CD4-positive, alpha-beta T cell (primary cell): ENCODE measurements around the gene OR52E4. TPM values are rescaled to one million over a fixed set of nuclear protein-coding genes. Genes with fewer than 3 reads are reported as not detected.

ENCODE experiments used
- ATAC-seq: fragments of 200-7000 bp; cut with Tn5 transposase; one replicate; pipeline ENCODE4 v1.10.0; 2022; ENCODE audit warnings: mild to moderate bottlenecking; ENCODE audit not compliant: poor library complexity
- CTCF ChIA-PET: fragments of 350-600 bp; sonication (Branson Sonifier 250); formaldehyde crosslinking; loops from one replicate; lab custom pipeline; 2021; ENCODE audit warnings: antibody characterized with exemption, inconsistent platforms; lab: Charles Lee
- POLR2A ChIA-PET: fragments of 350-600 bp; sonication (Branson Sonifier 250); formaldehyde crosslinking; loops from one replicate; lab custom pipeline; 2021; ENCODE audit warnings: antibody characterized with exemption, inconsistent platforms; lab: Charles Lee
- DNase-seq, 14 experiments: peaks; one replicate each; pipeline ENCODE4 v3.0.0-alpha.2; 2013 to 2020; ENCODE audit warnings: mixed read lengths in 2 of 14
- H3K27ac ChIP-seq, 2 donors: one replicate each; pipeline versions ENCODE4 v1.5.1 to v1.7.0; 2013; ENCODE audit warnings: low read length in 2 of 2, low read depth in 1 of 2, mild to moderate bottlenecking in 1 of 2
- H3K27me3 ChIP-seq, 2 experiments: 1 replicate in 1 of 2; 2 replicates in 1 of 2; pipeline versions ENCODE4 v1.6.1 to v1.7.0; 2013; ENCODE audit warnings: low read length in 2 of 2, control low read depth in 1 of 2, mild to moderate bottlenecking in 1 of 2, moderate library complexity in 1 of 2; ENCODE audit not compliant: insufficient read depth in 2 of 2, control insufficient read depth in 1 of 2
- H3K36me3 ChIP-seq: one replicate; pipeline ENCODE4 v1.6.1; 2013; ENCODE audit warnings: low read length, control low read depth; ENCODE audit not compliant: insufficient read depth
- H3K4me1 ChIP-seq: one replicate; pipeline ENCODE4 v1.6.1; 2013; ENCODE audit warnings: low read length, control low read depth; ENCODE audit not compliant: insufficient read depth
- H3K4me3 ChIP-seq: one replicate; pipeline ENCODE4 v1.5.1; 2013; ENCODE audit warnings: mild to moderate bottlenecking, low read length, moderate library complexity
- H3K9me3 ChIP-seq, 2 experiments: 1 replicate in 1 of 2; 2 replicates in 1 of 2; pipeline versions ENCODE4 v1.6.1 to v1.7.0; 2013; ENCODE audit warnings: low read length in 2 of 2, mild to moderate bottlenecking in 2 of 2, control low read depth in 1 of 2, moderate library complexity in 1 of 2; ENCODE audit not compliant: control insufficient read depth in 1 of 2, insufficient read depth in 1 of 2
- H3K27ac Mint-ChIP-seq: one replicate; pipeline ENCODE4 v1.8.0; 2020; ENCODE audit warnings: mixed read lengths
- H3K27me3 Mint-ChIP-seq: one replicate; pipeline ENCODE4 v1.8.0; 2021; ENCODE audit warnings: mixed read lengths
- H3K36me3 Mint-ChIP-seq: one replicate; pipeline ENCODE4 v1.8.0; 2021; ENCODE audit warnings: low read depth, mixed read lengths
- H3K4me1 Mint-ChIP-seq: one replicate; pipeline ENCODE4 v1.8.0; 2021; ENCODE audit warnings: low read depth, mixed read lengths
- H3K4me3 Mint-ChIP-seq: one replicate; pipeline ENCODE4 v1.8.0; 2020; ENCODE audit warnings: mild to moderate bottlenecking, mixed read lengths
- H3K9me3 Mint-ChIP-seq: one replicate; pipeline ENCODE4 v1.8.0; 2020; ENCODE audit warnings: mixed read lengths
- CTCF ChIP-seq: fragments of 200-600 bp; IDR thresholded peaks from one replicate; pipeline ENCODE4 v1.8.0; 2022; ENCODE audit warnings: antibody characterized with exemption, mild to moderate bottlenecking
- intact Hi-C, 2 experiments: fragments of 100-400 bp; cut with DNase I in 1 of 2; cut with micrococcal nuclease in 1 of 2; formaldehyde crosslinking; loops; one replicate each; pipeline versions ENCODE4 v1.15.1 to v1.9.0; 2023 to 2025; cut with DNase I, micrococcal nuclease
- total RNA-seq, 174 experiments: library from RNA in 2 of 174; stranded (reverse) in 2 of 174; gene quantifications; one replicate each; pipeline ENCODE4 v1.2.3 and lab custom pipeline; 2021 to 2026

The OR52E4 gene
- total RNA-seq, 2 experiments from 2014 or later: not detected

- Histone ChIP-seq H3K4me1 (no peaks in the 10 kb centered on the region), H3K9me3 (peaks cover 0 to 48% of the 10 kb centered on the region in 2 experiments), H3K4me3 (no peak overlapping the region), H3K27me3 (no peaks in the 10 kb centered on the region), H3K27ac (no peak overlapping the region), H3K36me3 (no peaks in the 10 kb centered on the region)
- intact Hi-C loops: no loop called here
- no peaks in the 10 kb centered on the region for H3K4me1 Mint-ChIP-seq
- CTCF ChIA-PET: no interaction called here
- no peaks in the 10 kb centered on the region for H3K27me3 Mint-ChIP-seq
- no peak for DNase-seq
- POLR2A ChIA-PET: no interaction called here
- H3K27ac Mint-ChIP-seq: no peak overlapping the region
- no peak for ATAC-seq
- no peaks in the 10 kb centered on the region for H3K36me3 Mint-ChIP-seq
- peaks cover 10% of the 10 kb centered on the region for H3K9me3 Mint-ChIP-seq
- TF ChIP-seq CTCF: no peak
- no peak overlapping the region for H3K4me3 Mint-ChIP-seq
Measured at GRCh38 chr11:5930614-5931013, 50.2 kb downstream of the OR52E4 start.

GRCh38 chr11:5931061-5931460 is 50.6 kb downstream of the OR52E4 start:
- no peak for DNase-seq
- Mint-ChIP-seq H3K4me1 (no peaks in the 10 kb centered on the region), H3K4me3 (no peak overlapping the region), H3K27me3 (no peaks in the 10 kb centered on the region), H3K27ac (no peak overlapping the region), H3K36me3 (no peaks in the 10 kb centered on the region), H3K9me3 (peaks cover 6% of the 10 kb centered on the region)
- ChIA-PET POLR2A (no interaction called here), CTCF (no interaction called here)
- H3K27me3 ChIP-seq: no peaks in the 10 kb centered on the region
- H3K4me1 ChIP-seq: no peaks in the 10 kb centered on the region
- peaks cover 0 to 50% of the 10 kb centered on the region in 2 experiments for H3K9me3 ChIP-seq
- no peak for ATAC-seq
- intact Hi-C loops: no loop called here
- TF ChIP-seq CTCF: no peak
- no peak overlapping the region for H3K4me3 ChIP-seq
- H3K27ac ChIP-seq: no peak overlapping the region
- no peaks in the 10 kb centered on the region for H3K36me3 ChIP-seq

- Histone ChIP-seq H3K9me3 (peaks cover 0 to 53% of the 10 kb centered on the region in 2 experiments), H3K4me1 (no peaks in the 10 kb centered on the region), H3K4me3 (no peak overlapping the region), H3K36me3 (no peaks in the 10 kb centered on the region), H3K27ac (no peak overlapping the region), H3K27me3 (no peaks in the 10 kb centered on the region)
- Mint-ChIP-seq H3K4me3 (no peak overlapping the region), H3K36me3 (no peaks in the 10 kb centered on the region), H3K27me3 (no peaks in the 10 kb centered on the region), H3K4me1 (no peaks in the 10 kb centered on the region), H3K27ac (no peak overlapping the region), H3K9me3 (peaks cover 6% of the 10 kb centered on the region)
- no peak for ATAC-seq
- ChIA-PET CTCF (no interaction called here), POLR2A (no interaction called here)
- intact Hi-C loops: no loop called here
- TF ChIP-seq CTCF: no peak
- DNase-seq: no peak
Measured at GRCh38 chr11:5932671-5933070, 52.2 kb downstream of the OR52E4 start.
